NCI-H446 treated with DMSO at 0.1 percent for 48 hours (cell line): ENCODE measurements around the gene TUBB2B.
"Not testable (repeated sequence)": the region's sequence is repeated elsewhere in the genome, so short reads cannot be mapped to it uniquely, and the experiment has no call there.

Experiments
- DNase-seq: peaks from one replicate; lab custom pipeline; 2025; lab: John Stamatoyannopoulos, UW

TUBB2B gene

GRCh38 chr6:3186974-3187382, 40.5 kb downstream of the TUBB2B start:
- DNase-seq: no peak

GRCh38 chr6:3183066-3183465, 44.4 kb downstream of the TUBB2B start:
- DNase-seq: no peak

GRCh38 chr6:3181105-3181504, 46.3 kb downstream of the TUBB2B start:
- no peak for DNase-seq

- DNase-seq: not testable (repeated sequence)
Measured at GRCh38 chr6:3179945-3180344, 47.5 kb downstream of the TUBB2B start.

GRCh38 chr6:3178666-3179065, 48.8 kb downstream of the TUBB2B start:
- DNase-seq: not testable (repeated sequence)

- DNase-seq: no peak
Measured at GRCh38 chr6:3176562-3177355, 50.7 kb downstream of the TUBB2B start.

GRCh38 chr6:3175715-3176402, 51.6 kb downstream of the TUBB2B start:
- DNase-seq: no peak
